Globus pallidus (tissue), 1 donor: ENCODE data around the gene CFB.
"Not testable (repeated sequence)": the region's sequence is repeated elsewhere in the genome, so short reads cannot be mapped to it uniquely, and the experiment has no call there.

Experiments
- DNase-seq: peaks from one replicate; pipeline ENCODE4 v3.0.0-alpha.2; 2015; ENCODE audit warnings: low spot score

The CFB gene

DNA sequence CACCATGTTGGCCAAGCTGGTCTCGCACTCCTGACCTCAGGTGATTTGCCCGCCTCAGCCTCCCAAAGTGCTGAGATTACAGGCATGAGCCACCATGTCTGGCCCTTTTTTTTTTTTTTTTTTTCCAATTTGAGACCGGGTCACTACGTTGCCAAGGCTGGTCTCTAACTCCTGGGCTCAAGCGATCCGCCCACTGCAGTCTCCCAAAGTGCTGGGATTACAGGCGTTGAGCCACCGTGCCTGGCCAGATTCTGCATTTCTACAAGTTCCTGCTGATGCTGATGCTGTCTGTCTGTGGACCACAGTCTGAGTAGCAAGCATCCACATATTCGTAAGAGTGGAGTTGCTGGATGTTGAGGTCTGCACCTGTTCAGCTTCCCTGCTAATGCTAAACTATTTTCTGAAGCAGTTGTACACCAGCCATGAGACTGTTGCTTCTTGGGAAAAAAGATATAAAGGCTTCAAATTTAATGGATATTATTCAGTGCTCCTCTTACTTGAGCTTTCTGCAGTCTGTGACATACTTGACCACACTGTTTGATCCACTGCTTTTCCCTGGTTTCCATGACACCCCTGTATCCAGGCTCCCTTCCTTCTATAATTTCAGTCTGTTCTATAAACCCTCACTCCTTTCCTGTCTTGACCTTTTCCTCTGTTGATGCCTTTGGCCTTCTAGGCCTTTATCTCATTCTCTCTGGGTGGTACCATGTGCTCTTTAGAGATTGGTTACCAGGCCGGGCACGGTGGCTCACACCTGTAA lies 33.9 kb upstream of the CFB start:
- no peak for DNase-seq

DNA sequence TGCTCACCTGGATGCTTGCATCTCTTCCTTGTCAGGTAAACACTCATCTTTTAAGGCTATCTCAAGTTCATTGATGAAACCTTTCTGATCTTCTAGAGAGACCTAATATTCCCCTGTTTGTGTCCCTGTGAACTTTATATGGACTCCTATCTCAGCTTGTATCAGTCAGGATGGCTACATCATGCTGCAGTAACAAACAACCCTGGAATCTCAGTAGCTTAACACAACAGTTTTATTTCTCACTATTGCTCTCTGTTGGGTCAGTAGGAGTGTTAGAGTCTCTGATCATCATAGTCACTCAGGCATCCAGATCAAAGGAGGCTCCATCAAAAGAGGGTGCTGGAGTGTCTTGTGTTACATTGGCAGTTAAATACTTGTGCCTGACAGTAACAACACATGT lies 30.5 kb upstream of the CFB start:
- no peak for DNase-seq

DNA sequence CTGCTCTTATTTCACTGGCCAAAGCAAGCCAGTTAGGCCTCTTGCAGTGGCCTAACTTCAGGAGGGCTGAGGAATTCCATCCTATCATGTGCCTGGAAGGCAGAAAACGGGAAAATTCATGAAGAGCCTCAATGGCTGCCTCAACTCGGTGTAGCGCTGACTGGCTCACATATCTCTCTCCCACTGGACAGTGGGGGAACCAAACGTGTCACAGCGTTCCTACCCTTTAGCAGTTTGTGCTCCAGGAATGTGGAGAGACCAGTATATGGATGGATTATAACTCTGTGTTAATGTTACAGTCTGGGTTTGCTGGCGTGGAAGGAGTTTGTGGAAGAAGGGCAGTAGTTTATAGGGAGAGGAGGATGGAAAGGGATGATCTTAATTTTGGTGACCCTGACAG lies 30.1 kb upstream of the CFB start:
- no peak for DNase-seq

DNA sequence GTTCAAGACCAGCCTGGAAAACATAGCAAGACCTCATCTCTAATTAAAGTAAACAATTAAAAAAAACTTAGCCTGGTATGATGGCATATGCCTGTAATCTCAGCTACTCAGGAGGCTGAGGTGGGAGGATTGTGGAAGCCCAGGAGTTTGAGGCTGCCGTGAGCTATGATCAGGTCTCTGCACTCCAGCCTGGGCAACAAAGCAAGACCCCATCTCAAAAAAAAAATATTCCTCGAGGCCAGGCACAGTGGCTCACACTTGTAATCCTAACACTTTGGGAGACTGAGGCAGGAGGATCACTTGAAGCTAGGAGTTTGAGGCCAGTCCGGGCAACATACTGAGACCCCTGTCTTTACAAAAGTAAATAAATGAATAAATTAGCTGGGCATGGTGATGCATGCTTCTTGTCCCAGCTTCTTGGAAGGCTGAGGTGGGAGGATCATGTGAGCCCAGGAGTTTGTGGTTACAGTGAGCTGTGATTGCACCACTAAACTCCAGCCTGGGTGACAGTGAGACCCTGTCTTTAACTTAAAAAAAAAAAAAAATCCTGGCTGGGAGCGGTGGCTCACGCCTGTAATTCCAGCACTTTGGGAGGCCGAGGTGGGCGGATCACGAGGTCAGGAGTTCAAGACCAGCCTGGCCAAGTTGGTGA lies 27.7 kb upstream of the CFB start:
- no peak for DNase-seq

DNA sequence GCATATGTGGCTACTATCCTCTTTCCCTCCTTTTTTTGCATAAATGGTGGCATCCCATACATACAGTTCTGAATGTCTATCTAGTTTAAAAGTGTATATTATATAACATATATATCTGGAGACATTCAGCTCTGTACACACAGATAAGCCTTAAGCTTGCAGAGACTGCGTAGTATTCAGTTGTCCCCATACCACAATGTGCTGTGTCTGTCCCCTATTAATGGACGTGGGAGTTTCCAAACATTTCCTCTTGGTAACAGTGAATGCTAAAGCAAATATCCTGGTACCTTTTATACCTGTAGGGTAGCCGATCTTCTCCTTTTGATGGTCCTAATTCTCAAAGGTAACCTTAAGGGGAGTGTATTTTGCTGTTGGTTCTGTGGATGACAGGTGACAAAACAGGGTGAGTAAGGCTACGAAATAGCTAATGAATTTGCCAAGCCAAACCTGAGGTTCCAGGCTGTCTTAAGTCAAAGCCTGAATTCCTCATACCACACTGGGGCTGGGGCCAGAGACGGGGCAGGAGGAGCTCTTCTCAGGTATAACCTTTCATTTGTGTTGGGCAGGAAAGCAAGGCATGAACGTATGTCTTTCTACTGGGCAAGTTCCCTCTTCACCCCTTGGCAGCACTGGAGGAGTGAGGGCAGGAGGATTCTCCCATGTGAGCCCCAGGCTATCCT lies 26.1 kb upstream of the CFB start:
- DNase-seq, result no peak

DNA sequence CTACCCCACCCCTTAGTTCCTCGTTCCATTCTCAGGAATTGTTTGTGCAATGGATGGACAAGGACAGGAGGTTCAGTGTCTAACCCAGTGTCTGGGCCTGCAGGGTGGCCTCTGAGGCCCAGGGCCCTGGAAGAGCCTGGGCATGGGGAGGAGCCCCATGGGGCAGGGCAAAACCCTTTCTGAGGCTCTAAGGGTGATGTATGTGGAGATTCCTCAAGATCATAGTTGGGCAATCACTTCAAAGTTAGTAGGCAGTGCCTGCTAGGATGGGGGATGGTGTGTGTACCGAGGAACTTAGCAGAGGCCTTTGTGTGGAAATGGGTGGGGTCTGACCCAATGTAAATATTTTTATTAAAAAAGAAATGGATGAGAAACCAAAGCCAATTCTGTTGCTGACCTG lies 25.1 kb upstream of the CFB start:
- DNase-seq, result no peak

DNA sequence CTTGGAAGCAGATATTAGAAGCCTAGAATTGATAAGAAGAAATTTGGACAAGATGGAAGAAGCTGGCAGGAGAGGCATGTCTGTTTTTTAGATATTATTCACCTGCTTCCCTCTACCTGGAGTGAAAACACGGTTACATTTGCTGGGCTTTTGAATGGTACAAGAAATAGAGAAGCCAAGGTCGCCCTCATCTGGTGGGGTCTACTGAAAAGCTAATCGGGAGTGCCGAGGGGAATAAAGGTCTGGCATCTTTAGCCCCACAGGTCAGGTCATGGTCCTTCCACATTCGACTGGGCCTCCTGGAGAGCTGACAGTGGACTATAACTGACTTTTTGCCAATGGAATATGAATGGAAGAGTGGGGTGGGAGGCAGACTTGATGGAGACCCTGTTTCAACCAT lies 23.0 kb upstream of the CFB start:
- no peak for DNase-seq

DNA sequence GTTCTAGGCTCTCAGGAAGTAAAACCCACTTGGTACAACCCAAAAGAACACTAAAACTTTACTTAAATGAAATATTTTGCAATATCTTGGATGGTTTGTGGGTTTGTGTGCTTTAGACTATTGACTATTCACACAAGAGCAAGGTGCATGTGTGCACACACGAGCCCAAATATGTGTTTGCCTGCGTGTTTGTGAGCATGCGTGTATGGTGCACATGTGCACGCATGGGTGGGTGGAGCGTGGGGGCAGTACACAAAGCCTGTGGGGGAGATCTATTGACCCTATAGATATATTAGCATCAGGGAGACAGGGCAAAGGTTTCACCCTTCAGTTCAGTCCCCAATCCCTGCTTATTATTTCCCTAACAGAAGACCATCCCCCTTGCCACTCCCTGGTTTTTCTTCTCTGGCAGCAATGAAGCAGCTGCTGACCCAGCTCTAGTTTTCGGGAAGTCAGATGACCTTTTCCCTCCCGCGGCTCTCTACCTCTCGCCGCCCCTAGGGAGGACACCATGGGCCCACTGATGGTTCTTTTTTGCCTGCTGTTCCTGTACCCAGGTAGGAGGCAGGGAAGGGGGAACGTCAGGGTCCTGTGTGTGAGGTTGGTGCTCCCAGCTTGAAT lies 18.5 kb upstream of the CFB start, which contains the start of gene C2:
TSS of gene C2 (plus strand) at position 476 of the 621 bp plus-strand sequence. CDS start at position 512, 36 bp downstream.
- no peak for DNase-seq

DNA sequence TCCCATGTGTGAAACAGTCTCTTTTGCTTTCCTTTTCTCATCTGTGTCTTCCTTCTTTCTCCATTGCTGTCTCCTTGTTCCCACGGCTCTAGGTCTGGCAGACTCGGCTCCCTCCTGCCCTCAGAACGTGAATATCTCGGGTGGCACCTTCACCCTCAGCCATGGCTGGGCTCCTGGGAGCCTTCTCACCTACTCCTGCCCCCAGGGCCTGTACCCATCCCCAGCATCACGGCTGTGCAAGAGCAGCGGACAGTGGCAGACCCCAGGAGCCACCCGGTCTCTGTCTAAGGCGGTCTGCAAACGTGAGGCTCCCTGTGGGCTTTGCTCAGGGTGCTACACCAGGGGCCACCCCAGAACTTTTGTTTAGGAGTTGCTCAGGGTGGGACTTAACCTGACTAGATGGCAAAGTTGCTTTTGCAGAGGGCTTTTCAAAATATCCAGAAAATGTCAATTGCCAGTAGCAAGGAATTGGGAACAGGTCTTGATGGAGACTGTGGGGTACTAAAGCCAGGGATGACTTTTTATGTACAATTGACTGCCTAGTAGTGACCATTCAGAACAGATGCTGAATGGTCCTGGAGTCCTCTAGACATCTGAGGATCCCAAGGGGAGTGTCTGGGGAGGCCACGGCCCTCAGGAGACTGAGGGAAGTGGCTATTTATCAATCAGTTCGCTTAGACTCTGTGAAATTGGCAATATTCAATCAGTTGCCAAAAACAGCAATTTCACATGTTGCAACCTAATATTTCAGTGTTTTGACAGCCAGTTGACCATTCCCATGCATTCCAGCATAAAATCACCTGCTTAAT lies 17.8 kb upstream of the CFB start:
- DNase-seq, result no peak

DNA sequence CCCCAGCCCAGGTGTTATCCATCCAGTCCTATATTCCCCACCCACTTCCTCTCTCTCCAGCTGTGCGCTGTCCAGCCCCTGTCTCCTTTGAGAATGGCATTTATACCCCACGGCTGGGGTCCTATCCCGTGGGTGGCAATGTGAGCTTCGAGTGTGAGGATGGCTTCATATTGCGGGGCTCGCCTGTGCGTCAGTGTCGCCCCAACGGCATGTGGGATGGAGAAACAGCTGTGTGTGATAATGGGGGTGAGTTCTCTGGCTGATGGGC lies 17.3 kb upstream of the CFB start:
- no peak for DNase-seq

DNA sequence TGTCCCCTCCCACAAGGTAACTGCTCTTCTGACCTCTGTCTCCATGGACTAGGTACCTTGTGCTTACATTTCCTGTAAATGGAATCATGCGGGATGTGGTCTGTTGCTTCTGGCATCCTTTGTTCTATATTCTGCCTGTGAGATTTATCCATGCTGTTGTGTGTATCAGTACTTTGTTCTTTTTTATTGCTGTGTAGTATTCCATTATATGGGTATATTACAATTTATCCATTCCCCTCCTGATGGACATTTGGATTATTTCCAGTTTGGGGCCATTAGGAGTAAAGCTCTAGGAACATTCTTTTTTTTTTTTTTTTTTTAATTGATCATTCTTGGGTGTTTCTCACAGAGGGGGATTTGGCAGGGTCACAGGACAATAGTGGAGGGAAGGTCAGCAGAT lies 14.9 kb upstream of the CFB start:
- DNase-seq, result no peak

DNA sequence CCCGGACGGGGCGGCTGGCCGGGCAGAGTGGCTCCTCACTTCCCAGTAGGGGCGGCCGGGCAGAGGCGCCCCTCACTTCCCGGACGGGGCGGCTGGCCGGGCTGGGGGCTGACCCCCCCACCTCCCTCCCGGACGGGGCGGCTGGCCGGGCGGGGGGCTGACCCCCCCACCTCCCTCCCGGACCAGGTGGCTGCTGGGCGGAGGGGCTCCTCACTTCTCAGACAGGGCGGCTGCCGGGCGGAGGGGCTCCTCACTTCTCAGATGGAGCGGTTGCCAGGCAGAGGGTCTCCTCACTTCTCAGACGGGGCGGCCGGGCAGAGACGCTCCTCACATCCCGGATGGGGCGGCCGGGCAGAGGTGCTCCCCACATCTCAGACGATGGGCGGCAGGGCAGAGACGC lies 13.8 kb upstream of the CFB start:
- not testable (repeated sequence) for DNase-seq

DNA sequence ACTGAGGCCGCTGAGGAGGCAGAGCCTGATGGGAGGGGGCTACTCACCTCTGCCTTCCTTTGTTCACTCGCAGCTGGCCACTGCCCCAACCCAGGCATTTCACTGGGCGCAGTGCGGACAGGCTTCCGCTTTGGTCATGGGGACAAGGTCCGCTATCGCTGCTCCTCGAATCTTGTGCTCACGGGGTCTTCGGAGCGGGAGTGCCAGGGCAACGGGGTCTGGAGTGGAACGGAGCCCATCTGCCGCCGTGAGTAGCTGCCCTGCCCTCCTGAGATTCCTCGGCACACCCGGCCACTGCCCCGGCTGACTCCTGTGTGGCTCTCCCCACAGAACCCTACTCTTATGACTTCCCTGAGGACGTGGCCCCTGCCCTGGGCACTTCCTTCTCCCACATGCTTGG lies 12.4 kb upstream of the CFB start:
- DNase-seq, result no peak

DNA sequence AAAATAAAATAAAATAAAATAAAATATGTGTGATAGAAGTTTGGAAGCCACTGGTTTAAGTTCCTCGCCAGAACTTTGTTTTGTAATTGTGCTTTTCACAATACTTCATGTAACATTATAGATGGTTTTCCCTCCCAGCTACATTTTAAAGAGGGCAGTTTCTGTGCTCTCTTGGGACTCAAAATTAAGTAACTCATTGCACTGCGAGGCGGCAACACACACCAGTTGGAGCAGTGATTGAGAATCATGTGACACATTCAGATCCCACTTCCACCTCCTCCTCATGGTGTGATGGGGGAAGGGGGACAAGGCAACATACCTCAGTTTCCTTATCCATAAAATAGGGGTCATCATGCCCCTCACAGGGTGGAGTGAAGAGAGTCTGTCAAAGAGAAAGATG lies 10.9 kb upstream of the CFB start:
- DNase-seq, result no peak

DNA sequence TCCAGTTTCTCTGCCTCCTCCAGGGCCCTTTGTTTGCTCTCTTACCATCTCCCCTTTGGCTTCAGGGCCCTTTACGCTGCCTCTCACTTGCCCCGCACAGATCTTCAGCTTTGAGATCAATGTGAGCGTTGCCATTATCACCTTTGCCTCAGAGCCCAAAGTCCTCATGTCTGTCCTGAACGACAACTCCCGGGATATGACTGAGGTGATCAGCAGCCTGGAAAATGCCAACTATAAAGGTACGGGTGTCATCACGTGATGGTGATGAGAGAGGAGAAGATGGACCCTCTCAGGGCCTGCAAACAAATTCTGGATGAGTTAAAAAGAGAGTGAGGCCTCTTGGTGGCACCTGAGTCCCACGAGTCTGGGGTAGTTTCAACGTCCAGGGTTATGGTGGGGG lies 10.1 kb upstream of the CFB start:
- no peak for DNase-seq

DNA sequence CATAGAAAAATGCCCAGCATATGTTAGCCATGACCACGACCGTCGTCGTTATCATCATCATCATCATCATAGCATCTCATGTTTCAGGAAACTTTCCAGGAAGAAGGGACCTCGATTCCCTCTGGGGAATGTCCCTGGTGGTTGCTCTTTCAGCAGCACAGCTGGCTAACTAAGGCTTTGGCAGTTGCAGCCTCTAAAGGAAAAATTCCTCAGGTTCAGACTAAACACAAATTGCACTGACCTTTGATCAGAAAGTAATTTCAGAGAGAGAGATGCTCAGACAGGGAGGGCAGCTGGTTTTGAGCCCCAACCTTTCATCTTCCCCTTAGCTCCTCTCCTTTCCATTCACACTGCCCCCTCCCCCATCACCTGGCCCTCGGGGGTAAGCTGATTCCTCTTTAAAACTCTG lies 5.6 kb upstream of the CFB start:
- no peak for DNase-seq

DNA sequence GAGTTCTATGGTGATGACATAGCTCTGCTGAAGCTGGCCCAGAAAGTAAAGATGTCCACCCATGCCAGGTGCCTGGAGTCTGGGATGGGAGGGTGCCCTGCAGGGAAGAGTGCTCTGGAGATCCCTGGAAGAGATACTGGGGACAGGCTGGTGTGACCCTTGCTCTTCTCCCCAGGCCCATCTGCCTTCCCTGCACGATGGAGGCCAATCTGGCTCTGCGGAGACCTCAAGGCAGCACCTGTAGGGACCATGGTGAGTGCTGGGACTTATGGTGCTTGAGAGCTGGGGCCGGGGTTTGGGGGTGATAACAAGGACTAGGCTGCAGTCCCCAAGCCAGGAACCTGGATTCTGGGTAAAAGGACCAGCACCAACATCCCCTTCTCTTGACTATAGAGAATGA lies 2.2 kb upstream of the CFB start:
- DNase-seq, result no peak

DNA sequence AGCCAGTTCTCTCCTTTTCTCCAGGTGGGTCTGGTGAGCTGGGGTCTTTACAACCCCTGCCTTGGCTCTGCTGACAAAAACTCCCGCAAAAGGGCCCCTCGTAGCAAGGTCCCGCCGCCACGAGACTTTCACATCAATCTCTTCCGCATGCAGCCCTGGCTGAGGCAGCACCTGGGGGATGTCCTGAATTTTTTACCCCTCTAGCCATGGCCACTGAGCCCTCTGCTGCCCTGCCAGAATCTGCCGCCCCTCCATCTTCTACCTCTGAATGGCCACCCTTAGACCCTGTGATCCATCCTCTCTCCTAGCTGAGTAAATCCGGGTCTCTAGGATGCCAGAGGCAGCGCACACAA lies 765 bp upstream of the CFB start:
- no peak for DNase-seq

DNA sequence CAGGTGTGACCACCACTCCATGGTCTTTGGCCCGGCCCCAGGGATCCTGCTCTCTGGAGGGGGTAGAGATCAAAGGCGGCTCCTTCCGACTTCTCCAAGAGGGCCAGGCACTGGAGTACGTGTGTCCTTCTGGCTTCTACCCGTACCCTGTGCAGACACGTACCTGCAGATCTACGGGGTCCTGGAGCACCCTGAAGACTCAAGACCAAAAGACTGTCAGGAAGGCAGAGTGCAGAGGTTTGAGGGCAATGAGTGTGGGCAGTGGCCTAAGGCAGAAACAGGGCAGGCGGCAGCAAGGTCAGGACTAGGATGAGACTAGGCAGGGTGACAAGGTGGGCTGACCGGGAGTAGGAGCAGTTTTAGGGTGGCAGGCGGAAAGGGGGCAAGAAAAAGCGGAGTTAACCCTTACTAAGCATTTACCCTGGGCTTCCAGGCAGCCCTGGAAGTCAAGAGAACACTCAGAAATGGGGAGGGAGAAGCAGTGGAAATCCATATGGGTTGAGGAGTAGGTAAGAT lies 533 bp downstream of the CFB start:
- DNase-seq, result no peak

DNA sequence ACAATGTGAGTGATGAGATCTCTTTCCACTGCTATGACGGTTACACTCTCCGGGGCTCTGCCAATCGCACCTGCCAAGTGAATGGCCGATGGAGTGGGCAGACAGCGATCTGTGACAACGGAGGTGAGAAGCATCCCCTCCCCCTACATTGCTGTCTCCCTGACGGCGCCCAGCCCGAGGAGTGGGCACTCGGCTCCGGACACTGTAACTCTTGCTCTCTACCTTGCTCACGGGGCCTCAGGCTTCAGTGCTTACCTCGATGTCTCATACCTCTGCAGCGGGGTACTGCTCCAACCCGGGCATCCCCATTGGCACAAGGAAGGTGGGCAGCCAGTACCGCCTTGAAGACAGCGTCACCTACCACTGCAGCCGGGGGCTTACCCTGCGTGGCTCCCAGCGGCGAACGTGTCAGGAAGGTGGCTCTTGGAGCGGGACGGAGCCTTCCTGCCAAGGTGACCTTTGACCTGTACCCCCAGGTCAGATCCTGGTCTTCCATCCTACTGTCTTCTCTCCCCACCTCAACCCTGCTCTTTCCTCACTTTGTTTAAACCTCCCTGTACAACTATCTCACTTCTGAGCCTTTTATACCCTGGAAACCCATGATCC lies 1.3 kb downstream of the CFB start:
- DNase-seq, result no peak

DNA sequence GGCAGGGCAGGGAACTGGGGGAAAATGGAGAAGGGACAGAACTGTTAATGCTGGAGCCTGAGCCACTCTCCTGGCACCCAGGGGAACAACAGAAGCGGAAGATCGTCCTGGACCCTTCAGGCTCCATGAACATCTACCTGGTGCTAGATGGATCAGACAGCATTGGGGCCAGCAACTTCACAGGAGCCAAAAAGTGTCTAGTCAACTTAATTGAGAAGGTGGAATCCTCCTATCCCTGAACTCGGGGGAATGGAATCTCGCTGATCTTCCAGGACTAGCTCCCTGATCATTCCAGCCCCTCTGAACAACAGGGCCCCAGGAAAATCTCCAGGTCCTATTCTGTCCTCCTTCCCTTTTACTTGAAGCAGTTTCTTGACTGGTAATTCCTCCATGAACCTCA lies 2.0 kb downstream of the CFB start:
- no peak for DNase-seq

DNA sequence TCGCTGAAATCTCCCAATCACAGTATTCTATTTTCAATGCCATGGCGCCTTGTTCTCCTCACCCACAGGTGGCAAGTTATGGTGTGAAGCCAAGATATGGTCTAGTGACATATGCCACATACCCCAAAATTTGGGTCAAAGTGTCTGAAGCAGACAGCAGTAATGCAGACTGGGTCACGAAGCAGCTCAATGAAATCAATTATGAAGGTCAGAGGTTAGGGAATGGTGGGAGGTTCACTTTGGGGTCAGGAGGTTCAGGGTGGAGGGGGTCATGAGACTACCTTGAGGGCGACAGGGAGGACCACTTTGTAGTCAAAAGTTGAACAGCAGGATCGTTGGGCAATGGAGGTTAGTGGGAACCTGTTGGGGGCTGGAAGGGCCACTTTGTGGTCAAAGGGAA lies 2.4 kb downstream of the CFB start:
- DNase-seq, result no peak
